ENCODE data around the gene CDH15.
"Not testable (repeated sequence)": the region's sequence is repeated elsewhere in the genome, so short reads cannot be mapped to it uniquely, and the experiment has no call there.

The CDH15 gene

DNA sequence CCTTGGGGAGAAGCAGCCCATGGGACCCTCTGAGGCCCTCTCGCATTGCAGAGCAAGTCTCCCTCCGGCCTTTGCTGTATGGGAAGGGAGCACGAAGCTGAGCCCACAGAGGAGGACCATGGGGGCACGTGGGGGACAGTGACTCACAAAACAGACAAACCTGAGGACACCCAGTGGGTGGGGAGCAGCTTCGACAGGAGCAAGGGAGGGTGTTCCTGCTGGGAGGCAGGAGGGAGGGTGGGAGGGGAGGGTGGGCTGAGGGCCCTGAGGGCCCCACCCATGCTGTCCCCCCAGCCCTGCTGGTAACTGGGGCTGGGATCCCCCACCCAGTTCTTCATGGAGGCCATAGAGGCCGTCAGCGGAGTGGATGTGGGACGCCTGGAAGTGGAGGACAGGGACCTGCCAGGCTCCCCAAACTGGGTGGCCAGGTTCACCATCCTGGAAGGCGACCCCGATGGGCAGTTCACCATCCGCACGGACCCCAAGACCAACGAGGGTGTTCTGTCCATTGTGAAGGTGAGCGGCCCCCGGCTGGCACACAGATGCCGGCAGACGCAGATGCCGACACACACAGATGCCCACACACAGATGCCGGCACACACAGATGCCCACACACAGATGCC lies 16.3 kb downstream of the CDH15 start:
- DNase-seq (ENCODE audit: low read depth): no peak

DNA sequence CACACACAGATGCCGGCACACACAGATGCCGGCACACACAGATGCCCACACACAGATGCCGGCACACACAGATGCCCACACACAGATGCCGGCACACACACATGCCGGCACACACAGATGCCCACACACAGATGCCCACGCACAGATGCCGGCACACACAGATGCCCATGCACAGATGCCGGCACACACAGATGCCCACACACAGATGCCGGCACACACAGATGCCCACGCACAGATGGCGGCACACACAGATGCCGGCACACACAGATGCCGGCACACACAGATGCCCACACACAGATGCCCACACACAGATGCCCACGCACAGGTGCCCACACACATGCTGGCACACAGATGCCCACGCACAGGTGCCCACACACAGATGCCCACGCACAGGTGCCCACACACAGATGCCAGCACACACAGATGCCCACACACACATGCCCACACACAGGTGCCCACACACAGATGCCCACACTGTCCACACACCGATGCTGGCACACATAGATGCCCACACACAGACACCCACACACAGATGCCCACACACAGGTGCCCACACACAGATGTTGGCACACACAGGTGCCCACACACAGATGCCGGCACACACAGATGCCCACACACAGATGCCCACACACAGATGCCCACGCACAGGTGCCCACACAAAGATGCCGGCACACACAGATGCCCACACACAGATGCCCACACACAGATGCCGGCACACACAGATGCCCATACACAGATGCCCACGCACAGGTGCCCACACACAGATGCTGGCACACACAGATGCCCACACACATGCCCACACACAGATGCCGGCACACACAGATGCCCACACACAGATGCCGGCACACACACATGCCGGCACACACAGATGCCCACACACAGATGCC lies 17.2 kb downstream of the CDH15 start:
- DNase-seq (ENCODE audit: low read depth): not testable (repeated sequence)

DNA sequence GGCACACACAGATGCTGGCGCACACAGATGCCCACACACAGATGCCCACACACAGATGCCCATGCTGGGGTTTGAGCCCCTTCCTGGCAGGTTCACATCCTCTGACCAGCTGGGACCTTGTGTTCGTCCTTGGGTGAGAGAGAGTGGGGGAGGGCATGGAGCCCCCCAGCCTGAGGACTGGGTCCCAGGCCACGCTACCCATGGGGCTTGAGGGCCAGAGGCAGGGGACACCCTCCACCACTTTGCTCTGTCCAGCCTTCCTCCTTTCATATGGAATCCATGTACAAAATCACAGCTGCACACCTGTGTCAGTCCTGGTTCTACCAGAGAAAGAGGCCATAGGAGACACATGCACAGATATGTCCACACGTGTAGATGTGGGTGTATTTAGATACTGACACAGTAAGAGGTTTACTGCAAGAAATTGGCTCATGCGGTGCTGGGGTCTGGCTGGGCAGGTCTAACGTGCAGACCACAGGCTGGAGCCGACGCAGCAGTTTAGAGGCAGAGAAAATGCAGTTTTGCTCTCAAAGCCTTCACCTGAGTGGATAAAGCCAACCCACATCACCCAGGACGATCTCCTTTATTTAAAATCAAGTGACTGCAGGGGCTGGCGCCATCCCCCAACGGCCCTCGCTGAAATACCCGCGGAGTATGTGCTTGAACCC lies 17.9 kb downstream of the CDH15 start:
- DNase-seq (ENCODE audit: low read depth): no peak

DNA sequence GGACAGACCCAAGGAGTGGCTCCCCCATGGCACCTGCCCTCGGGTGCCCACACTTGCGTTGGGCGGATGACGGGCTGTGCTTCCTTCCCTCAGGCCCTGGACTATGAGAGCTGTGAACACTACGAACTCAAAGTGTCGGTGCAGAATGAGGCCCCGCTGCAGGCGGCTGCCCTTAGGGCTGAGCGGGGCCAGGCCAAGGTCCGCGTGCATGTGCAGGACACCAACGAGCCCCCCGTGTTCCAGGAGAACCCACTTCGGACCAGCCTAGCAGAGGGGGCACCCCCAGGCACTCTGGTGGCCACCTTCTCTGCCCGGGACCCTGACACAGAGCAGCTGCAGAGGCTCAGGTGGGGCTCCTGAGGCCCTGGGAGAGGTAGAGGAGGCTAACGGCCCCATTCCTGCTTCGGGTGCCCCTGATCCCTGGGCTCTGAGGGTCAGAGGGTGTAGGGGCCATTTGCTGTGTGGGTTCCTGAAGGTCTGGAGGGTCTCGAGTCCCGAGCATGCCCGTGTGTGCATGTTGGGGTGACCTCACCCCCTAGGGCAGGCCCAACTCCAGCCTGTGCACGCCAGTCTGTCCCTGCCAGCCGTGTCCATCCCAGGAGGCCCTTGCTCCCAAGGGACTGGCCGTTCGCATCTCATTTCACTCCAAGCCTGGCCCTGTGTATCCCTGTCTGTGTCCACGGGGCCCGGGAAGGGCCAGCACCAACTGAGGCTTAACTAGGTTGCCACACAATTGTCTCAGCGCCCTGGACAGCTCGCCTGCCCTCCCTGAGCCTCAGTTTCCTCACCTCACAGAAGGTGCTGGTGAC lies 18.8 kb downstream of the CDH15 start:
- DNase-seq (ENCODE audit: low read depth): no peak

- DNase-seq (ENCODE audit: low read depth): no peak
Observed at GRCh38 chr16:89191033-89191900, 19.7 kb downstream of the CDH15 start.

DNA sequence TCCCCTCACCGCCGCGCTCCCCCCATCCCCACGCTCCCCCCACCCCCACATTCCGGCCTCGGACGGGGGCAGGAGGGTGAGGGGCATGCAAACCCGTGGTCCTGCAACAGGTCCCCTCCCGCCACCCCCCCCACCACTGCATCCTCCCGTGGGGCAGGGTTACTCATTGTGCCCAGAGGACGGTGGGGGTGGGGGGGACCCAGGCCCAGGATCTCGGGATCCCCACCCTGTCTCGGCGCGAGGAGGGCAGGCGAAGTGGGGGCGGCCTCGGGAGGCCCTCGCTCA lies 20.3 kb downstream of the CDH15 start:
- no peak for DNase-seq (ENCODE audit: low read depth)

GRCh38 chr16:89192186-89192955 lies 20.8 kb downstream of the CDH15 start:
- DNase-seq (ENCODE audit: low read depth): peak; percentile 90

DNA sequence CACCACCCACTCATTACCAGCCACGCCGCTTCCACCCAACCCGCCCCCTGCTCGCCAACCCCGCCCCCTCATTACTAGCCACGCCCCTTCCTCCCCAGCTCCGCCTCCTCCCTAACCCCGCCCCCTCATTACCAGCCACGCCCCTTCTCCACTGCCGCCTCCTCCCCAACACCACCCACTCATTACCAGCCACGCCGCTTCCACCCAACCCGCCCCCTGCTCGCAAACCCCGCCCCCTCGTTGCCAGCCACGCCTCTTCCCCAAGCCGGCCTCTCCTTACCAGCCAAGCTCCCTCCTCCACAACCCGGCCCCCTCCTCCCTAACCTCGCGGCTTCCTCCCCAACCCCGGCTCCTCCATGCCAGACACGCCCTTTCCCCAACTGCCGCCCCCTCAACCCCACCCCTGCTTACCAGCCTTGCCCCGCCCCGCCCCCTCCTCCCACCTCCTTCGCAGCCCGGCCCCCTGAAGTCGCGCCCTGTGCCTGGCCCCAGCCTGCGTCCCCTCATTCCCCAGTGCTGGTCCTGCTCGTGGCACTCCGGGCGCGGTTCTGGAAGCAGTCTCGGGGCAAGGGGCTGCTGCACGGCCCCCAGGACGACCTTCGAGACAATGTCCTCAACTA lies 21.5 kb downstream of the CDH15 start:
- DNase-seq (ENCODE audit: low read depth): peak; percentile 94

- no peak for DNase-seq (ENCODE audit: low read depth)
Observed at GRCh38 chr16:89193576-89194293, 22.2 kb downstream of the CDH15 start.

DNA sequence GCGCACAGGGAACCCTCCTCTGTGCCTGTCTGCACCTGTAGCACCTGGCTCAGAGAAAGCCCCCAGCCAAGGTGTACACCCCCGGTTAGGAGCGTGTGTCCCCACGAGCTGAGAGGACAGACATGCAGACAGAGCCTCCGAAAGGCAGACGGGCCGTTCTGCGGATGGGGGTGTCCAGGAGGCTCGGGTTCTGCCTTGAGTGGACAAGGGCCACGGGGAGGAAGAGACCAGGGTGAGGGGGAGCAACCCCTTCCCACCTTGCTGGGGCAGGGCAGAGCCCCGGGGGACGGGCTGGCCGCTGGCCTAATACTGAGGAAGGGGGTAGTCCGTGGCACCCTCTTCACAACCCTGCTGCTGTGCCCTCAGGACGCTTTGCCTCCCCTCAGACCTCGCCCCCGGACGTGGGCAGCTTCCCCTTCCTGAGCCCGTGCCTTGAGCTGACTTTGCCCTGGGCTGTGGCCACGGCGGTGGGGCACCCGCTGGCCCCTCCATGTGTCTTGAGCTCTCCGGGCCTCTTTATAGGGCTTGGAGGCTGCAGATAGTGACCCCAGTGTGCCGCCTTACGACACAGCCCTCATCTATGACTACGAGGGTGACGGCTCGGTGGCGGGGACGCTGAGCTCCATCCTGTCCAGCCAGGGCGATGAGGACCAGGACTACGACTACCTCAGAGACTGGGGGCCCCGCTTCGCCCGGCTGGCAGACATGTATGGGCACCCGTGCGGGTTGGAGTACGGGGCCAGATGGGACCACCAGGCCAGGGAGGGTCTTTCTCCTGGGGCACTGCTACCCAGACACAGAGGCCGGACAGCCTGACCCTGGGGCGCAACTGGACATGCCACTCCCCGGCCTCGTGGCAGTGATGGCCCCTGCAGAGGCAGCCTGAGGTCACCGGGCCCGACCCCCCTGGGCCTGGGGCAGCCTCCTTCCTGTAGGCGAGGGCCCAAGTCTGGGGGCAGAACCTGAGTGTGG lies 23.1 kb downstream of the CDH15 start:
- no peak for DNase-seq (ENCODE audit: low read depth)

GRCh38 chr16:89195521-89196171 lies 24.1 kb downstream of the CDH15 start:
- DNase-seq (ENCODE audit: low read depth): no peak

GRCh38 chr16:89197033-89197632 lies 25.6 kb downstream of the CDH15 start:
- DNase-seq (ENCODE audit: low read depth): no peak

- DNase-seq (ENCODE audit: low read depth): no peak
Observed at GRCh38 chr16:89197633-89198416, 26.3 kb downstream of the CDH15 start.

- no peak for DNase-seq (ENCODE audit: low read depth)
Observed at GRCh38 chr16:89198417-89199240, 27.1 kb downstream of the CDH15 start.

All from CMK (cell line).